MM.1S (cell line): ENCODE measurements around the gene GIPC2.

ENCODE experiments used
- DNase-seq: peaks from one replicate; pipeline ENCODE4 v3.0.0-alpha.2; 2015
- H2AFZ ChIP-seq: fragments of 300-600 bp; sonication (generic); 2 replicates; pipeline ENCODE4 v1.6.0; 2016; ENCODE audit warnings: antibody characterized with exemption, low read length
- H3F3A ChIP-seq: fragments of 300-600 bp; sonication (generic); 2 replicates; pipeline ENCODE4 v1.6.1; 2016; ENCODE audit warnings: mild to moderate bottlenecking, antibody characterized with exemption, low read length, moderate library complexity, mixed read lengths; ENCODE audit not compliant: insufficient read depth
- H3K27ac ChIP-seq: fragments of 300-600 bp; sonication (generic); 2 replicates; pipeline ENCODE4 v1.5.1; 2016; ENCODE audit warnings: mild to moderate bottlenecking, low read length
- H3K27me3 ChIP-seq: fragments of 300-600 bp; sonication (generic); replicated peaks from 2 replicates; pipeline ENCODE4 v1.6.0; 2016; ENCODE audit warnings: low read length; ENCODE audit not compliant: insufficient read depth
- H3K36me3 ChIP-seq: fragments of 300-600 bp; sonication (generic); replicated peaks from 2 replicates; pipeline ENCODE4 v1.6.1; 2016; ENCODE audit warnings: mild to moderate bottlenecking, low read length, mixed read lengths; ENCODE audit not compliant: insufficient read depth
- H3K4me1 ChIP-seq: fragments of 300-600 bp; sonication (generic); 2 replicates; pipeline ENCODE4 v1.6.1; 2016; ENCODE audit warnings: low read length, mixed read lengths
- H3K4me2 ChIP-seq: fragments of 300-600 bp; sonication (generic); 2 replicates; pipeline ENCODE4 v1.6.0; 2016; ENCODE audit warnings: low read depth, low read length
- H3K4me3 ChIP-seq: fragments of 300-600 bp; sonication (generic); 2 replicates; pipeline ENCODE4 v1.5.1; 2016; ENCODE audit warnings: low read length, mixed read lengths
- H3K79me2 ChIP-seq: fragments of 300-600 bp; sonication (generic); 2 replicates; pipeline ENCODE4 v1.6.1; 2016; ENCODE audit warnings: mixed run types, low read length, mixed read lengths
- H3K9ac ChIP-seq: fragments of 300-600 bp; sonication (generic); 2 replicates; pipeline ENCODE4 v1.6.1; 2016; ENCODE audit warnings: low read length, mixed read lengths
- H3K9me2 ChIP-seq: fragments of 300-600 bp; sonication (generic); replicated peaks from 2 replicates; pipeline ENCODE4 v1.6.1; 2016; ENCODE audit warnings: mild to moderate bottlenecking, low read length, mixed read lengths; ENCODE audit not compliant: insufficient read depth
- H3K9me3 ChIP-seq: fragments of 300-600 bp; sonication (generic); replicated peaks from 2 replicates; pipeline ENCODE4 v1.6.1; 2016; ENCODE audit warnings: mild to moderate bottlenecking, low read length, mixed read lengths; ENCODE audit not compliant: insufficient read depth
- H4K20me1 ChIP-seq: fragments of 300-600 bp; sonication (generic); 2 replicates; pipeline ENCODE4 v1.6.1; 2016; ENCODE audit warnings: mild to moderate bottlenecking, low read length, moderate library complexity, mixed read lengths; ENCODE audit not compliant: insufficient read depth
- CTCF ChIP-seq: fragments of 300-600 bp; sonication (generic); IDR thresholded peaks from 2 replicates; pipeline ENCODE4 v1.5.1; 2016; ENCODE audit warnings: antibody characterized with exemption, low read length, mixed read lengths
- EZH2 ChIP-seq: fragments of 300-600 bp; sonication (generic); optimal IDR thresholded peaks from 2 replicates; pipeline ENCODE3; 2017; ENCODE audit warnings: low read depth, mild to moderate bottlenecking, antibody characterized with exemption, low read length, mixed read lengths
- EZH2phosphoT487 ChIP-seq: fragments of 300-600 bp; sonication (generic); IDR thresholded peaks from 2 replicates; pipeline ENCODE4 v1.6.1; 2018; ENCODE audit warnings: antibody characterized with exemption, low read length

The GIPC2 gene

GRCh38 chr1:78096017-78096416, 50.3 kb downstream of the GIPC2 start:
- H3K9me2 ChIP-seq, result no peaks in the 10 kb centered on the region
- no peaks in the 10 kb centered on the region for H3K79me2 ChIP-seq
- no peaks in the 10 kb centered on the region for H3F3A ChIP-seq
- no peak for TF ChIP-seq CTCF
- no peaks in the 10 kb centered on the region for H3K9me3 ChIP-seq
- H3K9ac ChIP-seq, result no peak overlapping the region
- no peaks in the 10 kb centered on the region for H3K27me3 ChIP-seq
- no peak overlapping the region for H2AFZ ChIP-seq
- no peaks in the 10 kb centered on the region for H3K4me1 ChIP-seq
- H3K4me2 ChIP-seq, result no peak overlapping the region
- no peak overlapping the region for H3K27ac ChIP-seq
- H3K36me3 ChIP-seq, result no peaks in the 10 kb centered on the region
- no peaks in the 10 kb centered on the region for H4K20me1 ChIP-seq
- H3K4me3 ChIP-seq, result no peak overlapping the region
- no peak for DNase-seq

- no peaks in the 10 kb centered on the region for H4K20me1 ChIP-seq
- no peak for DNase-seq
- H3K79me2 ChIP-seq, result no peaks in the 10 kb centered on the region
- no peaks in the 10 kb centered on the region for H3K4me1 ChIP-seq
- H3K27me3 ChIP-seq, result no peaks in the 10 kb centered on the region
- H3F3A ChIP-seq, result no peaks in the 10 kb centered on the region
- H3K9me2 ChIP-seq, result no peaks in the 10 kb centered on the region
- H2AFZ ChIP-seq, result no peak overlapping the region
- H3K9me3 ChIP-seq, result no peaks in the 10 kb centered on the region
- H3K36me3 ChIP-seq, result no peaks in the 10 kb centered on the region
- H3K27ac ChIP-seq, result no peak overlapping the region
- TF ChIP-seq CTCF (no peak), EZH2phosphoT487 (no peak), EZH2 (no peak)
- H3K4me2 ChIP-seq, result no peak overlapping the region
- H3K4me3 ChIP-seq, result no peak overlapping the region
- no peak overlapping the region for H3K9ac ChIP-seq
Measured at GRCh38 chr1:78096976-78097375, 51.2 kb downstream of the GIPC2 start.

- H3K9me2 ChIP-seq, result no peaks in the 10 kb centered on the region
- H3K9me3 ChIP-seq, result no peaks in the 10 kb centered on the region
- no peak overlapping the region for H3K4me2 ChIP-seq
- H3F3A ChIP-seq, result no peaks in the 10 kb centered on the region
- H3K4me3 ChIP-seq, result no peak overlapping the region
- H3K9ac ChIP-seq, result no peak overlapping the region
- TF ChIP-seq EZH2, result no peak
- TF ChIP-seq EZH2phosphoT487, result no peak
- no peak for TF ChIP-seq CTCF
- no peak overlapping the region for H2AFZ ChIP-seq
- H3K4me1 ChIP-seq, result no peaks in the 10 kb centered on the region
- no peak overlapping the region for H3K27ac ChIP-seq
- no peaks in the 10 kb centered on the region for H3K36me3 ChIP-seq
- H4K20me1 ChIP-seq, result no peaks in the 10 kb centered on the region
- H3K79me2 ChIP-seq, result no peaks in the 10 kb centered on the region
- DNase-seq, result no peak
- no peaks in the 10 kb centered on the region for H3K27me3 ChIP-seq
Measured at GRCh38 chr1:78101051-78101450, 55.3 kb downstream of the GIPC2 start.

GRCh38 chr1:78101514-78101913, 55.7 kb downstream of the GIPC2 start:
- H4K20me1 ChIP-seq, result no peaks in the 10 kb centered on the region
- no peak overlapping the region for H2AFZ ChIP-seq
- H3K36me3 ChIP-seq, result no peaks in the 10 kb centered on the region
- no peaks in the 10 kb centered on the region for H3K27me3 ChIP-seq
- H3K9me2 ChIP-seq, result no peaks in the 10 kb centered on the region
- H3F3A ChIP-seq, result no peaks in the 10 kb centered on the region
- no peak for DNase-seq
- H3K79me2 ChIP-seq, result no peaks in the 10 kb centered on the region
- H3K27ac ChIP-seq, result no peak overlapping the region
- TF ChIP-seq EZH2 (no peak), CTCF (no peak), EZH2phosphoT487 (no peak)
- H3K4me3 ChIP-seq, result no peak overlapping the region
- no peaks in the 10 kb centered on the region for H3K9me3 ChIP-seq
- H3K4me1 ChIP-seq, result no peaks in the 10 kb centered on the region
- H3K9ac ChIP-seq, result no peak overlapping the region
- no peak overlapping the region for H3K4me2 ChIP-seq
